Mesothelial cell of epicardium (in vitro differentiated cells): Measurements from ENCODE around the gene CPED1. TPM values are rescaled to one million over a fixed set of nuclear protein-coding genes. Genes with fewer than 3 reads are reported as not detected.
"Not testable (repeated sequence)": the region's sequence is repeated elsewhere in the genome, so short reads cannot be mapped to it uniquely, and the experiment has no call there.

Experiments
- DNase-seq, 2 experiments: peaks; one replicate each; pipeline ENCODE4 v3.0.0; 2021; ENCODE audit warnings: low spot score in 2 of 2; ENCODE audit not compliant: unreplicated experiment in 2 of 2
- H3K27ac Mint-ChIP-seq: 2 replicates; pipeline ENCODE4 v1.8.0; 2021; ENCODE audit warnings: mixed read lengths
- H3K27me3 Mint-ChIP-seq: 2 replicates; pipeline ENCODE4 v1.8.0; 2021; ENCODE audit warnings: low read depth, mixed read lengths
- H3K36me3 Mint-ChIP-seq: 2 replicates; pipeline ENCODE4 v1.8.0; 2021; ENCODE audit warnings: mixed read lengths
- H3K4me1 Mint-ChIP-seq: 2 replicates; pipeline ENCODE4 v1.8.0; 2021; ENCODE audit warnings: mixed read lengths
- H3K4me3 Mint-ChIP-seq: 2 replicates; pipeline ENCODE4 v1.8.0; 2021; ENCODE audit warnings: mild to moderate bottlenecking, moderate library complexity, mixed read lengths
- H3K9me3 Mint-ChIP-seq: 2 replicates; pipeline ENCODE4 v1.8.0; 2021; ENCODE audit warnings: mixed read lengths
- CTCF ChIP-seq: fragments of 200-600 bp; sonication (generic); IDR thresholded peaks from one replicate; pipeline ENCODE4 v1.5.0; 2021; ENCODE audit warnings: antibody characterized with exemption; ENCODE audit not compliant: unreplicated experiment
- total RNA-seq: library from RNA; stranded (reverse); gene quantifications from 3 replicates; pipeline ENCODE4 v1.2.1, GENCODE V29; 2021

CPED1 gene
- total RNA-seq, 1 donor from 2014 or later = 25.6 TPM

GRCh38 chr7:121178869-121179497 lies 190.5 kb downstream of the CPED1 start:
- no peak overlapping the region for H3K27ac Mint-ChIP-seq
- H3K4me3 Mint-ChIP-seq = no peak overlapping the region
- no peak for TF ChIP-seq CTCF
- no peaks in the 10 kb centered on the region for H3K36me3 Mint-ChIP-seq
- peaks cover 12% of the 10 kb centered on the region for H3K4me1 Mint-ChIP-seq
- DNase-seq = no peak
- H3K27me3 Mint-ChIP-seq = no peaks in the 10 kb centered on the region
- H3K9me3 Mint-ChIP-seq = peaks cover 10% of the 10 kb centered on the region

DNA sequence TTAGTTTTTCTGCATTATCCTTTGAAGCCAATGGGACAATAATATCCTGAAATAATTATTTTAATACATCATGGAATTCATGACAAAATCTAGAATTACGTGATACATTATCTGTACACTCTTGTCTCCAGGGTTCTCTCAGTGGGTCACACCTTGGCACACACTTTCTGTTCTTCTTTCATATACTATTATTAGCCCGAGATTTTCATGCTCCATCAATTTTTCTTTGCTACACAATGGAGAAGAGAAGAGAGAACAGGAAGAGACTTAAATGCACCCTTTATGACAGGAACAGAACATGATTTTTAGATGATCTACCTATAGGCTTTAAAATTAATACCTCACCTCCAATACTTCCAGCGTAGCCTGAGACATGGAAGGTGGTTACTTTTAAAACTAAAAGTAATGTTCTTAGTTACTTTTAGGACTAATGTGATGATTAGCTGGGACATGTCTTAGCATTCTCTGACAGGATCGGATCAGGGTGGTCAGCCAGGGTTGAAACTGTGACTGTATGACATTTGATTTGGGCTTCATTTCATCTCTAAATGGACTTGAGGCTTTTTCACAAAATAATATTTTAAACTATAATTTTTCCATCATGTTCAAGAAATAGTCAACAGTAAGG lies 192.0 kb downstream of the CPED1 start:
- no peak overlapping the region for H3K27ac Mint-ChIP-seq
- H3K9me3 Mint-ChIP-seq = no peaks in the 10 kb centered on the region
- H3K36me3 Mint-ChIP-seq = no peaks in the 10 kb centered on the region
- peaks cover 12% of the 10 kb centered on the region for H3K4me1 Mint-ChIP-seq
- no peak overlapping the region for H3K4me3 Mint-ChIP-seq
- DNase-seq = no peak
- H3K27me3 Mint-ChIP-seq = no peaks in the 10 kb centered on the region
- TF ChIP-seq CTCF = no peak

GRCh38 chr7:121181357-121181756 lies 192.8 kb downstream of the CPED1 start:
- Mint-ChIP-seq H3K4me3 (no peak overlapping the region), H3K36me3 (no peaks in the 10 kb centered on the region), H3K4me1 (peaks cover 7% of the 10 kb centered on the region), H3K27ac (no peak overlapping the region), H3K27me3 (no peaks in the 10 kb centered on the region), H3K9me3 (no peaks in the 10 kb centered on the region)
- DNase-seq = no peak
- TF ChIP-seq CTCF = no peak

DNA sequence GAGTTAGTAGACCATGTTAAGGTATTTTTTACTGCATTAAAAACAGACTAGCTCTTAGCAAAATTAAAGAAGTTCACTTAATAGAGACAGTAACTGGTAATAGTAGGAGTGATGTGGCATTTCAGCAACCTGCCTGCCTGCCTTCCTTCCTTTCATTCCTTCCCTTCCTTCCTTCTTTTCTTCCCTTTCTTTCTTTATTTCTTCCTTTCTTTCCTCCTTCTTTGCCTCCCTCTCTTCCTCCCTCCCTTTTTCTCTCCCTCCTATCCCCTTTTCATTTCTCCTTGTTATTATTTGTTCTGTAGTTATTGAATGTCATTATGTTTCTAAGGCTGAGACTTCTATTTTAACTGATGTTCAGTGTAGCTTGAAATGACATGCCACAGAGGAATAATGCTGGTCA lies 193.8 kb downstream of the CPED1 start:
- no peak for TF ChIP-seq CTCF
- Mint-ChIP-seq H3K27me3 (no peaks in the 10 kb centered on the region), H3K4me1 (peaks cover 6% of the 10 kb centered on the region), H3K4me3 (no peak overlapping the region), H3K9me3 (no peaks in the 10 kb centered on the region), H3K36me3 (no peaks in the 10 kb centered on the region), H3K27ac (no peak overlapping the region)
- DNase-seq = no peak

- no peak for TF ChIP-seq CTCF
- Mint-ChIP-seq H3K4me1 (peaks cover 6% of the 10 kb centered on the region), H3K4me3 (no peak overlapping the region), H3K36me3 (no peaks in the 10 kb centered on the region), H3K27me3 (no peaks in the 10 kb centered on the region), H3K27ac (no peak overlapping the region), H3K9me3 (no peaks in the 10 kb centered on the region)
- no peak for DNase-seq
These were observed 194.4 kb downstream of the CPED1 start for GRCh38 chr7:121182902-121183301.

DNA sequence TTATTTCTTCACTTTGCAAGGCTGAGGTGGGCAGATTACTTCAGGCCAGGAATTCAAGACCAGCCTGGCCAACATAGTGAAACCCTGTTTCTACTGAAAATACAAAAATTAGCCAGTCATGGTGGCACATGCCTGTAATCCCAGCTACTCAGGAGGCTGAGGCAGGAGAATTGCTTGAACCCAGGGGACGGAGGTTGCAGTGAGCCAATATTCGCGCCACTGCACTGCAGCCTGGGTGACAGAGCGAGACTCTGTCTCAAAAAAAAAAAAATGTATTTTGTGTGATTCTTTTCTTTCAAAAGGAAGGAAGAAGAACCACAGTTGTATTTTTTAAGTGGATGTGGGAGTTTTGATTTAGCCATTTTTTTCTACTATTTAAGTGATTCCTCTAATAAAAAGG lies 195.4 kb downstream of the CPED1 start:
- not testable (repeated sequence) for H3K4me1 Mint-ChIP-seq, DNase-seq

More for the DNA sequence above, 195.4 kb downstream of the CPED1 start:
- not testable (repeated sequence) for H3K4me3 Mint-ChIP-seq, H3K27ac Mint-ChIP-seq, H3K27me3 Mint-ChIP-seq, H3K36me3 Mint-ChIP-seq, H3K9me3 Mint-ChIP-seq
